GM23338 (cell line): ENCODE data around the gene PKD1. TPM values are rescaled to one million over a fixed set of nuclear protein-coding genes. Genes with fewer than 3 reads are reported as not detected.
"Not testable (repeated sequence)": the region's sequence is repeated elsewhere in the genome, so short reads cannot be mapped to it uniquely, and the experiment has no call there.

Source experiments
- ATAC-seq: fragments of 200-7000 bp; cut with Tn5 transposase; 3 replicates; pipeline ENCODE4 v1.9.1; 2020
- DNase-seq: peaks from one replicate; pipeline ENCODE4 v3.0.0-alpha.2; 2015; ENCODE audit warnings: low spot score
- H2AFZ ChIP-seq: fragments of 200-600 bp; sonication (generic); 2 replicates; pipeline ENCODE4 v1.8.0; 2016; ENCODE audit warnings: antibody characterized with exemption, mild to moderate bottlenecking, moderate library complexity
- H3F3A ChIP-seq: fragments of 200-600 bp; sonication (generic); replicated peaks from 2 replicates; pipeline ENCODE4 v1.8.0; 2017; ENCODE audit warnings: antibody characterized with exemption, mixed run types, low read depth
- H3K27ac ChIP-seq: fragments of 200-600 bp; sonication (generic); 2 replicates; pipeline ENCODE4 v1.6.1; 2016; ENCODE audit warnings: low read depth
- H3K27me3 ChIP-seq: fragments of 200-600 bp; sonication (generic); 2 replicates; pipeline ENCODE4 v1.8.0; 2016; ENCODE audit warnings: mild to moderate bottlenecking, mixed run types, moderate library complexity; ENCODE audit not compliant: insufficient read depth
- H3K36me3 ChIP-seq: fragments of 200-600 bp; sonication (generic); 2 replicates; pipeline ENCODE4 v1.8.0; 2016; ENCODE audit warnings: mild to moderate bottlenecking; ENCODE audit not compliant: insufficient read depth
- H3K4me1 ChIP-seq: fragments of 200-600 bp; sonication (generic); 2 replicates; pipeline ENCODE4 v1.8.0; 2016; ENCODE audit warnings: mild to moderate bottlenecking, moderate library complexity; ENCODE audit not compliant: insufficient read depth
- H3K4me2 ChIP-seq: fragments of 200-600 bp; sonication (generic); 2 replicates; pipeline ENCODE4 v1.7.1; 2017; ENCODE audit warnings: mixed run types
- H3K4me3 ChIP-seq: fragments of 200-600 bp; sonication (generic); 2 replicates; pipeline ENCODE4 v1.6.1; 2016; ENCODE audit warnings: mixed run types
- H3K79me2 ChIP-seq: fragments of 200-600 bp; sonication (generic); replicated peaks from 2 replicates; pipeline ENCODE4 v1.8.0; 2017; ENCODE audit warnings: mild to moderate bottlenecking; ENCODE audit not compliant: insufficient read depth
- H3K9me2 ChIP-seq: fragments of 200-600 bp; sonication (generic); 2 replicates; pipeline ENCODE4 v1.8.0; 2017; ENCODE audit not compliant: insufficient read depth
- H4K20me1 ChIP-seq: fragments of 200-600 bp; sonication (generic); replicated peaks from 2 replicates; pipeline ENCODE4 v1.8.0; 2017; ENCODE audit warnings: mild to moderate bottlenecking; ENCODE audit not compliant: insufficient read depth
- H3K27ac Mint-ChIP-seq: 2 replicates; pipeline ENCODE4 v1.8.0; 2020; ENCODE audit warnings: inconsistent platforms, mild to moderate bottlenecking, moderate library complexity, mixed read lengths
- H3K27me3 Mint-ChIP-seq: 3 replicates; pipeline ENCODE4 v1.8.0; 2022; ENCODE audit warnings: low read depth, mild to moderate bottlenecking, moderate library complexity, mixed read lengths, inconsistent platforms; ENCODE audit not compliant: insufficient read depth, poor library complexity
- H3K36me3 Mint-ChIP-seq: 3 replicates; pipeline ENCODE4 v1.8.0; 2021; ENCODE audit warnings: low read depth, mild to moderate bottlenecking, inconsistent platforms, moderate library complexity, mixed read lengths
- H3K4me1 Mint-ChIP-seq: 3 replicates; pipeline ENCODE4 v1.8.0; 2020; ENCODE audit warnings: mild to moderate bottlenecking, inconsistent platforms, mixed read lengths
- H3K4me3 Mint-ChIP-seq: 3 replicates; pipeline ENCODE4 v1.8.0; 2021; ENCODE audit warnings: moderate library complexity, mild to moderate bottlenecking, inconsistent platforms, mixed read lengths
- H3K9me3 Mint-ChIP-seq: 3 replicates; pipeline ENCODE4 v1.8.0; 2020; ENCODE audit warnings: moderate library complexity, mild to moderate bottlenecking, inconsistent platforms, mixed read lengths
- CTCF ChIP-seq, 2 experiments: fragments of 200-600 bp in 1 of 2; sonication (generic) in 1 of 2; conservative IDR thresholded peaks; 2 replicates each; pipeline versions ENCODE4 v1.5.1 to v1.6.1; 2016 to 2017; ENCODE audit warnings: antibody characterized with exemption in 2 of 2, low read depth in 2 of 2, mild to moderate bottlenecking in 2 of 2, moderate library complexity in 1 of 2
- ETS1 ChIP-seq: IDR thresholded peaks from 2 replicates; pipeline ENCODE4 v1.6.1; 2016; ENCODE audit warnings: antibody characterized with exemption
- EZH2 ChIP-seq: fragments of 200-600 bp; sonication (generic); IDR thresholded peaks from one replicate; pipeline ENCODE4 v1.8.0; 2017; ENCODE audit warnings: antibody characterized with exemption, mild to moderate bottlenecking, low read depth; ENCODE audit not compliant: unreplicated experiment
- EZH2phosphoT487 ChIP-seq: fragments of 200-600 bp; sonication (generic); IDR thresholded peaks from one replicate; pipeline ENCODE4 v1.8.1; 2018; ENCODE audit warnings: antibody characterized with exemption; ENCODE audit not compliant: unreplicated experiment
- NANOG ChIP-seq: IDR thresholded peaks from 2 replicates; pipeline ENCODE4 v1.6.1; 2016; ENCODE audit warnings: antibody characterized with exemption, borderline replicate concordance
- POLR2AphosphoS5 ChIP-seq: IDR thresholded peaks from 2 replicates; pipeline ENCODE4 v1.6.1; 2016; ENCODE audit warnings: antibody characterized with exemption, low read depth
- STAT1 ChIP-seq: IDR thresholded peaks from one replicate; pipeline ENCODE4 v1.6.1; 2016; ENCODE audit warnings: antibody characterized with exemption; ENCODE audit not compliant: unreplicated experiment
- polyA plus RNA-seq: library from polyadenylated mRNA; unstranded; fragments of >200 nt; fragmentation: Nextera tagmentation; extraction: Ambion mirVana; gene quantifications from 2 replicates; pipeline ENCODE4 v1.2.1, GENCODE V29; 2016
- total RNA-seq: library from RNA; depleted of rRNA; stranded (reverse); fragments of >200 nt; shearing (Covaris generic); gene quantifications from 2 replicates; pipeline ENCODE4 v1.2.3, GENCODE V29; 2014

The PKD1 gene
- total and polyA plus RNA-seq, 2 experiments from 2014 or later: 21.1 to 107 TPM

GRCh38 chr16:2115591-2115973 is 20.1 kb downstream of the PKD1 start:
- Histone ChIP-seq H3K4me3 (no peak overlapping the region), H3K4me1 (no peaks in the 10 kb centered on the region), H3K79me2 (peaks cover 7% of the 10 kb centered on the region), H3K27ac (no peak overlapping the region), H3K36me3 (no peaks in the 10 kb centered on the region), H3K27me3 (no peaks in the 10 kb centered on the region), H3K9me2 (no peaks in the 10 kb centered on the region), H4K20me1 (no peaks in the 10 kb centered on the region), H3F3A (no peaks in the 10 kb centered on the region), H2AFZ (no peak overlapping the region), H3K4me2 (no peak overlapping the region)
- no peak for DNase-seq
- Mint-ChIP-seq H3K4me1 (no peaks in the 10 kb centered on the region), H3K4me3 (no peak overlapping the region), H3K27ac (no peak overlapping the region), H3K27me3 (peaks cover 5% of the 10 kb centered on the region), H3K36me3 (no peaks in the 10 kb centered on the region; the same call in 2 of the 3 replicates), H3K9me3 (no peaks in the 10 kb centered on the region)
- TF ChIP-seq POLR2AphosphoS5 (no peak), EZH2 (no peak), EZH2phosphoT487 (no peak), NANOG (no peak), ETS1 (no peak), CTCF (conservative IDR thresholded peaks at IDR 0.05; ENCODE audit: low read depth in 2 of 2) (no peak), STAT1 (no peak)
- ATAC-seq: no peak

GRCh38 chr16:2114885-2115590 is 20.7 kb downstream of the PKD1 start:
- not testable (repeated sequence) for H3K27me3 ChIP-seq, H3K36me3 ChIP-seq, H2AFZ ChIP-seq, ATAC-seq, H3K27ac Mint-ChIP-seq, H3K9me3 Mint-ChIP-seq, DNase-seq, H3K4me1 ChIP-seq, H3K4me3 ChIP-seq, H3K4me1 Mint-ChIP-seq, H3K27me3 Mint-ChIP-seq, H3K79me2 ChIP-seq, H3K36me3 Mint-ChIP-seq, H3K4me3 Mint-ChIP-seq, H3K9me2 ChIP-seq, H3F3A ChIP-seq, H3K4me2 ChIP-seq, H4K20me1 ChIP-seq, H3K27ac ChIP-seq

- H2AFZ ChIP-seq, H3K27ac ChIP-seq, ATAC-seq, H3K36me3 ChIP-seq, H3K9me2 ChIP-seq, H3K4me2 ChIP-seq, H3K36me3 Mint-ChIP-seq, H3K4me1 Mint-ChIP-seq, H3K27me3 ChIP-seq, H3K4me3 Mint-ChIP-seq, H3K79me2 ChIP-seq, H3K4me1 ChIP-seq, H3K9me3 Mint-ChIP-seq, H3K4me3 ChIP-seq, H4K20me1 ChIP-seq, DNase-seq, H3F3A ChIP-seq, H3K27me3 Mint-ChIP-seq, H3K27ac Mint-ChIP-seq: not testable (repeated sequence)
Observed at GRCh38 chr16:2114225-2114624, 21.5 kb downstream of the PKD1 start.

- H4K20me1 ChIP-seq, H3K36me3 Mint-ChIP-seq, H3K27ac Mint-ChIP-seq, H3K36me3 ChIP-seq, H3K4me1 Mint-ChIP-seq, H3K27ac ChIP-seq, H3K27me3 Mint-ChIP-seq, H2AFZ ChIP-seq, H3K9me2 ChIP-seq, H3K4me1 ChIP-seq, H3K27me3 ChIP-seq, H3K9me3 Mint-ChIP-seq, H3K4me2 ChIP-seq, H3K79me2 ChIP-seq, ATAC-seq, H3K4me3 ChIP-seq, H3F3A ChIP-seq, DNase-seq, H3K4me3 Mint-ChIP-seq: not testable (repeated sequence)
Observed at GRCh38 chr16:2112539-2113106, 23.1 kb downstream of the PKD1 start.
